Cardiac fibroblast (primary cell): ENCODE data around the gene PSEN2.

Source experiments
- DNase-seq, 2 donors: peaks; one replicate each; pipeline versions ENCODE4 v3.0.0 to v3.0.0-alpha.2; 2010; ENCODE audit warnings: low read depth in 2 of 2
- H3K4me3 ChIP-seq, 2 donors: replicated peaks in 1 of 2; 1 replicate in 1 of 2; 2 replicates in 1 of 2; pipeline ENCODE4 v1.5.1; 2011; ENCODE audit warnings: low read depth in 2 of 2, low read length in 2 of 2, mild to moderate bottlenecking in 2 of 2, moderate library complexity in 1 of 2
- CTCF ChIP-seq: IDR thresholded peaks from one replicate; pipeline ENCODE4 v1.5.1; 2011; ENCODE audit warnings: low read depth, mild to moderate bottlenecking, low read length, inconsistent platforms

Gene PSEN2

GRCh38 chr1:226870401-226871279 lies at the start of gene PSEN2:
Gene PSEN2 (plus strand): TSS chr1:226870616. CDS start chr1:226881908, 11,292 bp downstream.
- peak; percentile 27 to 55 for DNase-seq
- peak within 1 kb of the TSS; percentile 60 to 63 for H3K4me3 ChIP-seq
- no peak for TF ChIP-seq CTCF

- H3K4me3 ChIP-seq, result no peak overlapping the region
- peak; percentile 94 to 97 for DNase-seq
- TF ChIP-seq CTCF, result no peak
Measured at GRCh38 chr1:226820941-226821718, 49.3 kb upstream of the PSEN2 start.

GRCh38 chr1:226821719-226822085 lies 48.7 kb upstream of the PSEN2 start:
- DNase-seq, result peak; percentile 25 to 34
- TF ChIP-seq CTCF, result no peak
- no peak overlapping the region for H3K4me3 ChIP-seq

GRCh38 chr1:226823643-226824042 lies 46.8 kb upstream of the PSEN2 start:
- no peak for TF ChIP-seq CTCF
- no peak for DNase-seq
- H3K4me3 ChIP-seq, result no peak overlapping the region

GRCh38 chr1:226825037-226825745 lies 45.2 kb upstream of the PSEN2 start:
- DNase-seq, result no peak
- no peak for TF ChIP-seq CTCF
- H3K4me3 ChIP-seq, result no peak overlapping the region

- TF ChIP-seq CTCF, result no peak
- H3K4me3 ChIP-seq, result no peak overlapping the region
- no peak for DNase-seq
Measured at GRCh38 chr1:226825746-226826100, 44.7 kb upstream of the PSEN2 start.
